HEK293 (cell line): ENCODE measurements around the gene CDC42SE1.

Source experiments
- BCL11A ChIP-seq: fragments of 450-650 bp; formaldehyde crosslinking; IDR thresholded peaks from 2 replicates; pipeline ENCODE4 v1.5.1; 2016; ENCODE audit warnings: low read depth, missing biosample characterization, missing genetic modification characterization
- FEZF1 ChIP-seq: fragments of 450-650 bp; formaldehyde crosslinking; IDR thresholded peaks from 2 replicates; pipeline ENCODE4 v1.5.1; 2016; ENCODE audit warnings: missing biosample characterization, missing genetic modification characterization
- HOXD13 ChIP-seq: sonication (generic); formaldehyde crosslinking; IDR thresholded peaks from 2 replicates; pipeline ENCODE4 v1.8.0; 2022; ENCODE audit warnings: missing genetic modification reagents, borderline replicate concordance
- KLF10 ChIP-seq: fragments of 450-650 bp; IDR thresholded peaks from 2 replicates; pipeline ENCODE4 v1.5.1; 2018; ENCODE audit warnings: missing biosample characterization, mild to moderate bottlenecking, missing genetic modification characterization
- MEIS1 ChIP-seq: sonication (generic); formaldehyde crosslinking; IDR thresholded peaks from 2 replicates; pipeline ENCODE4 v1.8.1; 2022; ENCODE audit warnings: missing genetic modification reagents, mild to moderate bottlenecking, borderline replicate concordance
- PRDM10 ChIP-seq: fragments of 450-650 bp; formaldehyde crosslinking; IDR thresholded peaks from 2 replicates; pipeline ENCODE4 v1.5.1; 2016; ENCODE audit warnings: missing biosample characterization, missing genetic modification characterization
- WT1 ChIP-seq: fragments of 450-650 bp; formaldehyde crosslinking; IDR thresholded peaks from 2 replicates; pipeline ENCODE4 v1.5.1; 2016; ENCODE audit warnings: missing biosample characterization, missing genetic modification characterization
- ZBTB48 ChIP-seq: fragments of 450-650 bp; formaldehyde crosslinking; IDR thresholded peaks from 2 replicates; pipeline ENCODE4 v1.5.1; 2016; ENCODE audit warnings: missing biosample characterization, missing genetic modification characterization
- ZFP37 ChIP-seq: fragments of 450-650 bp; formaldehyde crosslinking; IDR thresholded peaks from 2 replicates; pipeline ENCODE4 v1.5.1; 2016; ENCODE audit warnings: missing biosample characterization, missing genetic modification characterization
- ZFP69B ChIP-seq: fragments of 450-650 bp; formaldehyde crosslinking; IDR thresholded peaks from 2 replicates; pipeline ENCODE4 v1.5.1; 2016; ENCODE audit warnings: missing biosample characterization, missing genetic modification characterization
- ZNF10 ChIP-seq: fragments of 450-650 bp; formaldehyde crosslinking; IDR thresholded peaks from 2 replicates; pipeline ENCODE4 v1.5.1; 2017; ENCODE audit warnings: missing biosample characterization, missing genetic modification characterization
- ZNF132 ChIP-seq: fragments of 450-650 bp; formaldehyde crosslinking; IDR thresholded peaks from 2 replicates; pipeline ENCODE4 v1.5.1; 2017; ENCODE audit warnings: missing biosample characterization, missing genetic modification characterization, borderline replicate concordance
- ZNF146 ChIP-seq: fragments of 450-650 bp; formaldehyde crosslinking; IDR thresholded peaks from 2 replicates; pipeline ENCODE4 v1.5.1; 2016; ENCODE audit warnings: missing biosample characterization, missing genetic modification characterization
- ZNF211 ChIP-seq: fragments of 450-650 bp; formaldehyde crosslinking; IDR thresholded peaks from 2 replicates; pipeline ENCODE4 v1.5.1; 2016; ENCODE audit warnings: low read depth, missing biosample characterization, missing genetic modification characterization
- ZNF223 ChIP-seq: fragments of 450-650 bp; formaldehyde crosslinking; IDR thresholded peaks from 2 replicates; pipeline ENCODE4 v1.5.1; 2016; ENCODE audit warnings: missing biosample characterization, missing genetic modification characterization
- ZNF24 ChIP-seq: fragments of 450-650 bp; formaldehyde crosslinking; IDR thresholded peaks from 2 replicates; pipeline ENCODE4 v1.5.1; 2016; ENCODE audit warnings: missing biosample characterization, missing genetic modification characterization
- ZNF266 ChIP-seq: fragments of 450-650 bp; formaldehyde crosslinking; IDR thresholded peaks from 2 replicates; pipeline ENCODE4 v1.5.1; 2016; ENCODE audit warnings: missing biosample characterization, missing genetic modification characterization, low read depth
- ZNF350 ChIP-seq: fragments of 450-650 bp; formaldehyde crosslinking; IDR thresholded peaks from 2 replicates; pipeline ENCODE4 v1.5.0; 2017; ENCODE audit warnings: missing biosample characterization, mild to moderate bottlenecking, missing genetic modification characterization
- ZNF366 ChIP-seq: fragments of 450-650 bp; formaldehyde crosslinking; conservative IDR thresholded peaks from 2 replicates; pipeline ENCODE4 v1.5.1; 2016; ENCODE audit warnings: missing biosample characterization, missing genetic modification characterization
- ZNF391 ChIP-seq: fragments of 450-650 bp; formaldehyde crosslinking; IDR thresholded peaks from 2 replicates; pipeline ENCODE4 v1.5.1; 2016; ENCODE audit warnings: low read depth, missing biosample characterization, missing genetic modification characterization, borderline replicate concordance
- ZNF394 ChIP-seq: fragments of 450-650 bp; formaldehyde crosslinking; IDR thresholded peaks from 2 replicates; pipeline ENCODE4 v1.5.1; 2016; ENCODE audit warnings: missing biosample characterization, missing genetic modification characterization, mild to moderate bottlenecking, moderate library complexity, borderline replicate concordance
- ZNF404 ChIP-seq: fragments of 450-650 bp; formaldehyde crosslinking; IDR thresholded peaks from 2 replicates; pipeline ENCODE4 v1.5.1; 2017; ENCODE audit warnings: missing biosample characterization, missing genetic modification characterization
- ZNF416 ChIP-seq: fragments of 450-650 bp; formaldehyde crosslinking; IDR thresholded peaks from 2 replicates; pipeline ENCODE4 v1.5.1; 2016; ENCODE audit warnings: missing biosample characterization, missing genetic modification characterization
- ZNF548 ChIP-seq: fragments of 450-650 bp; formaldehyde crosslinking; IDR thresholded peaks from 2 replicates; pipeline ENCODE4 v1.5.1; 2016; ENCODE audit warnings: missing biosample characterization, missing genetic modification characterization
- ZNF549 ChIP-seq: fragments of 450-650 bp; IDR thresholded peaks from 2 replicates; pipeline ENCODE4 v1.5.1; 2018; ENCODE audit warnings: missing biosample characterization, missing genetic modification characterization, mild to moderate bottlenecking, inconsistent platforms, moderate library complexity
- ZNF561 ChIP-seq: fragments of 450-650 bp; IDR thresholded peaks from 2 replicates; pipeline ENCODE4 v1.5.1; 2018; ENCODE audit warnings: missing biosample characterization, missing genetic modification characterization, borderline replicate concordance
- ZNF621 ChIP-seq: fragments of 450-650 bp; formaldehyde crosslinking; IDR thresholded peaks from 2 replicates; pipeline ENCODE4 v1.5.1; 2017; ENCODE audit warnings: missing biosample characterization, missing genetic modification characterization
- ZNF677 ChIP-seq: fragments of 450-650 bp; IDR thresholded peaks from 2 replicates; pipeline ENCODE4 v1.5.0; 2018; ENCODE audit warnings: missing biosample characterization, mild to moderate bottlenecking, missing genetic modification characterization, moderate library complexity
- ZNF701 ChIP-seq: fragments of 450-650 bp; formaldehyde crosslinking; IDR thresholded peaks from 2 replicates; pipeline ENCODE4 v1.5.1; 2016; ENCODE audit warnings: missing biosample characterization, missing genetic modification characterization
- ZSCAN30 ChIP-seq: fragments of 450-650 bp; IDR thresholded peaks from 2 replicates; pipeline ENCODE4 v1.5.1; 2018; ENCODE audit warnings: missing biosample characterization, mild to moderate bottlenecking, missing genetic modification characterization, moderate library complexity
- ZXDB ChIP-seq: fragments of 450-650 bp; formaldehyde crosslinking; IDR thresholded peaks from 2 replicates; pipeline ENCODE4 v1.5.1; 2016; ENCODE audit warnings: missing biosample characterization, missing genetic modification characterization
- TF ChIP-seq, protein P1 (sequence below): fragments of 450-650 bp; formaldehyde crosslinking; IDR thresholded peaks from 2 replicates; pipeline ENCODE4 v1.5.1; 2016; ENCODE audit warnings: missing biosample characterization, missing genetic modification characterization

The CDC42SE1 gene

DNA sequence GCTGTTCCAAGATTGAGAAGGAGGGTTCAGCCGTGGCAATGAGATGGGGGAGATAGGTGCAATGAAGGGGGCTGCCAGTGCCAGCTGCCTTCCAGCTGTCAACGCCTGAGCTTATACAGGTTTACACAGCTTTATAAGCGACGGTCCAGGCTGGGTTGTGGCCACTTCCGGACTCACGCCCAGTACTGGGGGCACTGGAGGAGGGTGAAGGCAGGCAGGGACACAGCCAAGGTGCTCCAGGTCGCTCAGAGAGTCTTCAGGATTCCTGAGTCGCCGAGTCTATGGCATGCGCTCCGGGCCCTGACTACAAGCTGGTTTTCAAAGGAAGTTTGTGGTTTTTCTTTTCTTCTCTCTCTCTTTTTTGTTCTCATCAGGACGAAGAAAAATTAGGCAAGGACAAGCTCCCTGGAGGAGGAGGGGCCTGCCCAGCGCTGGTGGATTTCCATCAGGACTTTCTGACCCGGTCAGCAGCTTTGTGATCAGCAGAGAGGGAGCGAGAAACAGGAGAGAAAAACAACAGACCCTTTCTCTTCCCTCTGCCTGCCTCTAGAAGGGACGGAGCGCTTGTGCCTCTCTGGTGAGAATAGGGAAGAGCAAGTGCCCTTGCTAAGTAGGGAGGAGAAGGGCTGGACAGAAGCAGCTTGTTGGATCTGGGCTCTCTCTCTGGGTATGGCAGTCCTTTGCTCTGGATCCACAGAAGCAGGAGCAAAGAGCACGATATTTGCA, 52.9 kb downstream of the CDC42SE1 start, which contains the start of gene MINDY1 (continued):
- TF ChIP-seq PRDM10 (tag by site-specific recombination) (peak; percentile 21), ZNF24 (tag by site-specific recombination) (no peak), FEZF1 (tag by site-specific recombination) (no peak), BCL11A (tag by site-specific recombination) (no peak), ZNF621 (tag by site-specific recombination) (no peak), ZXDB (tag by site-specific recombination) (peak; percentile 18), ZNF146 (tag by site-specific recombination) (no peak), ZNF350 (tag by site-specific recombination) (no peak), ZNF548 (tag by site-specific recombination) (no peak), ZNF677 (tag by site-specific recombination) (no peak), ZNF132 (no peak), ZBTB48 (peak; percentile 48; the same call in 1 of the 2 replicates), ZNF211 (tag by site-specific recombination) (no peak), ZNF416 (no peak), ZNF394 (0 out of 2 replicates have a peak, but pooled peaks have one; percentile 50), HOXD13 (CRISPR knock-in tag) (no peak), ZNF549 (tag by site-specific recombination) (no peak), ZNF701 (tag by site-specific recombination) (no peak), WT1 (tag by site-specific recombination) (no peak), ZNF561 (tag by site-specific recombination) (no peak), KLF10 (tag by site-specific recombination) (no peak), ZNF404 (tag by site-specific recombination) (no peak), ZNF266 (no peak), ZNF391 (tag by site-specific recombination) (no peak), MEIS1 (CRISPR knock-in tag) (no peak), ZNF366 (tag by site-specific recombination) (peak; percentile 96), ZFP37 (no peak), ZFP69B (tag by site-specific recombination) (no peak), ZNF10 (tag by site-specific recombination) (no peak), ZSCAN30 (tag by site-specific recombination) (no peak), ZNF223 (0 out of 2 replicates have a peak, but pooled peaks have one; percentile 23)
- TF ChIP-seq, protein P1, sequence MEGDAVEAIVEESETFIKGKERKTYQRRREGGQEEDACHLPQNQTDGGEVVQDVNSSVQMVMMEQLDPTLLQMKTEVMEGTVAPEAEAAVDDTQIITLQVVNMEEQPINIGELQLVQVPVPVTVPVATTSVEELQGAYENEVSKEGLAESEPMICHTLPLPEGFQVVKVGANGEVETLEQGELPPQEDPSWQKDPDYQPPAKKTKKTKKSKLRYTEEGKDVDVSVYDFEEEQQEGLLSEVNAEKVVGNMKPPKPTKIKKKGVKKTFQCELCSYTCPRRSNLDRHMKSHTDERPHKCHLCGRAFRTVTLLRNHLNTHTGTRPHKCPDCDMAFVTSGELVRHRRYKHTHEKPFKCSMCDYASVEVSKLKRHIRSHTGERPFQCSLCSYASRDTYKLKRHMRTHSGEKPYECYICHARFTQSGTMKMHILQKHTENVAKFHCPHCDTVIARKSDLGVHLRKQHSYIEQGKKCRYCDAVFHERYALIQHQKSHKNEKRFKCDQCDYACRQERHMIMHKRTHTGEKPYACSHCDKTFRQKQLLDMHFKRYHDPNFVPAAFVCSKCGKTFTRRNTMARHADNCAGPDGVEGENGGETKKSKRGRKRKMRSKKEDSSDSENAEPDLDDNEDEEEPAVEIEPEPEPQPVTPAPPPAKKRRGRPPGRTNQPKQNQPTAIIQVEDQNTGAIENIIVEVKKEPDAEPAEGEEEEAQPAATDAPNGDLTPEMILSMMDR (tag by site-specific recombination): no peak
